Neuronal stem cell (in vitro differentiated cells): ENCODE results near the gene CCDC178.
A peak's percentile ranks its signal among the peaks of the same experiment; 100 is the strongest.

Experiments
- DNase-seq: peaks from one replicate; pipeline ENCODE4 v3.0.0-alpha.2; 2013; ENCODE audit warnings: low spot score
- H2AFZ ChIP-seq: one replicate; pipeline ENCODE4 v1.6.1; 2013; ENCODE audit warnings: mild to moderate bottlenecking, low read length, inconsistent platforms
- H2AK5ac ChIP-seq: 2 replicates; pipeline ENCODE4 v1.6.1; 2013; ENCODE audit warnings: low read depth, mild to moderate bottlenecking, inconsistent platforms, low read length, moderate library complexity, mixed read lengths
- H2BK120ac ChIP-seq: 2 replicates; pipeline ENCODE4 v1.6.1; 2013; ENCODE audit warnings: low read depth, mild to moderate bottlenecking, inconsistent platforms, low read length, moderate library complexity, mixed read lengths
- H2BK12ac ChIP-seq: one replicate; pipeline ENCODE4 v1.6.1; 2013; ENCODE audit warnings: low read length, inconsistent platforms
- H2BK15ac ChIP-seq: 2 replicates; pipeline ENCODE4 v1.6.1; 2013; ENCODE audit warnings: mild to moderate bottlenecking, low read length, inconsistent platforms, mixed read lengths
- H2BK5ac ChIP-seq: one replicate; pipeline ENCODE4 v1.6.1; 2013; ENCODE audit warnings: inconsistent platforms, mild to moderate bottlenecking, low read length, moderate library complexity
- H3K14ac ChIP-seq: one replicate; pipeline ENCODE4 v1.6.1; 2013; ENCODE audit warnings: low read length, inconsistent platforms
- H3K18ac ChIP-seq: 2 replicates; pipeline ENCODE4 v1.6.1; 2013; ENCODE audit warnings: low read length, inconsistent platforms
- H3K23ac ChIP-seq: 2 replicates; pipeline ENCODE4 v1.6.1; 2013; ENCODE audit warnings: low read depth, mild to moderate bottlenecking, mixed read lengths, low read length, inconsistent platforms; ENCODE audit not compliant: poor library complexity
- H3K27ac ChIP-seq: replicated peaks from 3 replicates; pipeline ENCODE4 v1.5.1; 2013; ENCODE audit warnings: low read length, inconsistent platforms
- H3K27me3 ChIP-seq, 3 experiments: 2 replicates each; pipeline ENCODE4 v1.6.1; 2013; ENCODE audit warnings: low read length in 3 of 3, mild to moderate bottlenecking in 2 of 3, inconsistent platforms in 1 of 3, low read depth in 1 of 3, mixed read lengths in 1 of 3, moderate library complexity in 1 of 3; ENCODE audit not compliant: control insufficient read depth in 3 of 3, insufficient read depth in 3 of 3
- H3K36me3 ChIP-seq, 2 donors: replicated peaks in 1 of 2; 2 replicates each; pipeline ENCODE4 v1.6.1; 2013; ENCODE audit warnings: low read length in 2 of 2; ENCODE audit not compliant: control insufficient read depth in 2 of 2, insufficient read depth in 2 of 2
- H3K4ac ChIP-seq: 2 replicates; pipeline ENCODE4 v1.6.1; 2013; ENCODE audit warnings: inconsistent platforms, mild to moderate bottlenecking, low read length, moderate library complexity
- H3K4me1 ChIP-seq, 2 donors: 1 replicate in 1 of 2; 2 replicates in 1 of 2; pipeline ENCODE4 v1.6.1; 2013; ENCODE audit warnings: low read length in 2 of 2, low read depth in 1 of 2; ENCODE audit not compliant: control insufficient read depth in 2 of 2, insufficient read depth in 1 of 2
- H3K4me2 ChIP-seq: one replicate; pipeline ENCODE4 v1.6.1; 2013; ENCODE audit warnings: mild to moderate bottlenecking, low read length, inconsistent platforms; ENCODE audit not compliant: insufficient read depth, poor library complexity, severe bottlenecking
- H3K4me3 ChIP-seq, 2 donors: 2 replicates each; pipeline ENCODE4 v1.5.1; 2013; ENCODE audit warnings: low read length in 2 of 2, mild to moderate bottlenecking in 2 of 2, inconsistent platforms in 1 of 2, moderate library complexity in 1 of 2
- H3K79me1 ChIP-seq: one replicate; pipeline ENCODE4 v1.6.1; 2013; ENCODE audit warnings: low read depth, mild to moderate bottlenecking, inconsistent platforms, low read length, moderate library complexity
- H3K9ac ChIP-seq: one replicate; pipeline ENCODE4 v1.6.1; 2013; ENCODE audit warnings: mild to moderate bottlenecking, low read depth, low read length, inconsistent platforms; ENCODE audit not compliant: poor library complexity
- H3K9me3 ChIP-seq, 2 donors: replicated peaks in 1 of 2; 2 replicates each; pipeline versions ENCODE3 to v1.6.1; 2013; ENCODE audit warnings: low read length in 2 of 2, mild to moderate bottlenecking in 2 of 2, inconsistent platforms in 1 of 2, low read depth in 1 of 2, mixed read lengths in 1 of 2, moderate library complexity in 1 of 2; ENCODE audit not compliant: control insufficient read depth in 2 of 2, insufficient read depth in 1 of 2
- H4K8ac ChIP-seq: one replicate; pipeline ENCODE4 v1.6.1; 2013; ENCODE audit warnings: low read depth, mild to moderate bottlenecking, inconsistent platforms, low read length, moderate library complexity
- H4K91ac ChIP-seq: one replicate; pipeline ENCODE4 v1.6.1; 2013; ENCODE audit warnings: low read length, low read depth, mild to moderate bottlenecking, inconsistent platforms; ENCODE audit not compliant: poor library complexity
- WGBS, 2 donors: extraction: QIAGEN DNeasy Blood & Tissue Kit; methylation state at CpG; one replicate each; pipeline ENCODE4 v1.1.7; 2013; ENCODE audit warnings: missing lambda C conversion rate in 2 of 2, mixed read lengths in 1 of 2; ENCODE audit not compliant: insufficient read length in 2 of 2, insufficient replicate concordance in 1 of 2; ENCODE audit errors: extremely low coverage in 2 of 2; 5-methylcytosine and 5-hydroxymethylcytosine counted together

Gene CCDC178

GRCh38 chr18:33212363-33212762 is 228.2 kb downstream of the CCDC178 start:
- no peak for DNase-seq
- Histone ChIP-seq H3K4me1 (no peaks in the 10 kb centered on the region), H3K4me3 (no peak overlapping the region), H3K4me2 (no peak overlapping the region), H3K79me1 (no peaks in the 10 kb centered on the region), H4K8ac (no peak overlapping the region), H3K27ac (no peak overlapping the region), H3K4ac (no peak overlapping the region), H3K18ac (no peak overlapping the region), H2AFZ (no peak overlapping the region), H3K14ac (no peak overlapping the region), H2AK5ac (no peak overlapping the region), H2BK5ac (no peak overlapping the region), H3K36me3 (no peaks in the 10 kb centered on the region), H3K9me3 (no peaks in the 10 kb centered on the region), H3K27me3 (no peaks in the 10 kb centered on the region), H3K9ac (no peak overlapping the region), H4K91ac (no peak overlapping the region), H3K23ac (no peak overlapping the region), H2BK15ac (no peak overlapping the region), H2BK120ac (no peak overlapping the region), H2BK12ac (no peak overlapping the region)
- WGBS, 2 donors, result no CpG with 5 or more reads among the region's 2 CpGs

GRCh38 chr18:33210575-33211189 is 229.8 kb downstream of the CCDC178 start:
- no CpG with 5 or more reads among the region's 6 CpGs for WGBS, 2 donors
- Histone ChIP-seq H3K36me3 (no peaks in the 10 kb centered on the region), H3K4me2 (no peak overlapping the region), H2BK12ac (no peak overlapping the region), H2BK5ac (no peak overlapping the region), H3K4ac (no peak overlapping the region), H3K14ac (no peak overlapping the region), H3K4me1 (no peaks in the 10 kb centered on the region), H4K8ac (no peak overlapping the region), H2AFZ (no peak overlapping the region), H3K9me3 (no peaks in the 10 kb centered on the region), H3K18ac (no peak overlapping the region), H4K91ac (no peak overlapping the region), H3K9ac (no peak overlapping the region), H2BK15ac (no peak overlapping the region), H3K23ac (no peak overlapping the region), H2BK120ac (no peak overlapping the region), H3K4me3 (no peak overlapping the region), H3K27ac (no peak overlapping the region), H2AK5ac (no peak overlapping the region), H3K27me3 (no peaks in the 10 kb centered on the region), H3K79me1 (no peaks in the 10 kb centered on the region)
- no peak for DNase-seq

DNA sequence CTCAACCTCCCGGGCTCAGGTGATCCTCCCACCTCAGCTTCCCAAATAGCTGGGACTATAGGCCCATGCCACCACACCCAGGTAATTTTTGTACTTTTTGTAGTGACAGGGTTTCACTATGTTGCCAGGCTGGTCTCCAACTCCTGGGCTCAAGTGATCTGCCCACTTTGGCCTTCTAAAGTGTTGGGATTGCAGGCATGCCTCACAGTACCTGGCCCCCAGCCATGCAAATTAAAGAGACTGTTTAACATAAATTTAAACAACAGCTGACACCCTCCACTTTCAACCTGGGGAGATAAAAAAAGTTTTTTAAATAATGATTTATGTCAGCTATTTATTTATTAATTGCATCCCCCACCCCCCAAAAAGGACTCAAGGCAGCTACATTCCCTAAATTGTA is 234.7 kb downstream of the CCDC178 start:
- no peaks in the 10 kb centered on the region for H3K9me3 ChIP-seq
- no peak overlapping the region for H3K9ac ChIP-seq
- no peaks in the 10 kb centered on the region for H3K36me3 ChIP-seq
- no peak overlapping the region for H2BK12ac ChIP-seq
- no peaks in the 10 kb centered on the region for H3K79me1 ChIP-seq
- no peak overlapping the region for H3K4ac ChIP-seq
- H3K23ac ChIP-seq, result no peak overlapping the region
- WGBS, 2 donors, result no CpG with 5 or more reads among the region's 1 CpG
- H3K14ac ChIP-seq, result no peak overlapping the region
- no peak overlapping the region for H2BK5ac ChIP-seq
- no peak overlapping the region for H3K27ac ChIP-seq
- H3K18ac ChIP-seq, result no peak overlapping the region
- no peak overlapping the region for H2BK15ac ChIP-seq
- no peak overlapping the region for H2AK5ac ChIP-seq
- no peak overlapping the region for H3K4me3 ChIP-seq
- DNase-seq, result no peak
- no peak overlapping the region for H3K4me2 ChIP-seq
- H4K91ac ChIP-seq, result no peak overlapping the region
- no peaks in the 10 kb centered on the region for H3K27me3 ChIP-seq
- no peak overlapping the region for H2AFZ ChIP-seq
- no peak overlapping the region for H2BK120ac ChIP-seq
- no peaks in the 10 kb centered on the region for H3K4me1 ChIP-seq
- H4K8ac ChIP-seq, result no peak overlapping the region

- H2BK5ac ChIP-seq, result no peak overlapping the region
- no peak overlapping the region for H2AK5ac ChIP-seq
- peak overlapping the region in 1 of 2 donors; percentile 30 for H3K4me3 ChIP-seq
- no peak overlapping the region for H3K9ac ChIP-seq
- peak overlapping the region; percentile 90 for H2AFZ ChIP-seq
- H3K79me1 ChIP-seq, result no peaks in the 10 kb centered on the region
- H4K91ac ChIP-seq, result no peak overlapping the region
- no peak overlapping the region for H3K14ac ChIP-seq
- H3K4me2 ChIP-seq, result no peak overlapping the region
- no peak overlapping the region for H2BK120ac ChIP-seq
- DNase-seq, result peak; percentile 27
- no peak overlapping the region for H3K18ac ChIP-seq
- H2BK15ac ChIP-seq, result no peak overlapping the region
- H3K4me1 ChIP-seq, result no peaks in the 10 kb centered on the region
- no peak overlapping the region for H3K4ac ChIP-seq
- H3K36me3 ChIP-seq, result no peaks in the 10 kb centered on the region
- H2BK12ac ChIP-seq, result no peak overlapping the region
- WGBS, 2 donors, result no CpG with 5 or more reads among the region's 8 CpGs
- no peaks in the 10 kb centered on the region for H3K9me3 ChIP-seq
- H4K8ac ChIP-seq, result no peak overlapping the region
- H3K27me3 ChIP-seq, result no peaks in the 10 kb centered on the region
- no peak overlapping the region for H3K23ac ChIP-seq
- H3K27ac ChIP-seq, result no peak overlapping the region
Measured at GRCh38 chr18:33201509-33201926, 239.0 kb downstream of the CCDC178 start.
